Neural progenitor cell (in vitro differentiated cells): Measurements from ENCODE around the gene PLIN5. TPM values are rescaled to one million over a fixed set of nuclear protein-coding genes. Genes with fewer than 3 reads are reported as not detected.
A peak's percentile ranks its signal among the peaks of the same experiment; 100 is the strongest.

Source experiments
- DNase-seq: peaks from one replicate; pipeline ENCODE4 v3.0.0-alpha.2; 2016; ENCODE audit warnings: low spot score
- H2AFZ ChIP-seq: fragments of 200-600 bp; sonication (generic); replicated peaks from 2 replicates; pipeline ENCODE4 v1.6.1; 2016; ENCODE audit warnings: antibody characterized with exemption
- H3F3A ChIP-seq: fragments of 200-600 bp; sonication (generic); 2 replicates; pipeline ENCODE4 v1.6.1; 2016; ENCODE audit warnings: antibody characterized with exemption, low read depth
- H3K27ac ChIP-seq: fragments of 200-600 bp; sonication (generic); 2 replicates; pipeline ENCODE4 v1.5.1; 2016; ENCODE audit warnings: mild to moderate bottlenecking
- H3K27me3 ChIP-seq: fragments of 200-600 bp; sonication (generic); 2 replicates; pipeline ENCODE4 v1.6.1; 2016; ENCODE audit warnings: mild to moderate bottlenecking, moderate library complexity
- H3K36me3 ChIP-seq: fragments of 200-600 bp; sonication (generic); 2 replicates; pipeline ENCODE4 v1.5.1; 2016
- H3K4me1 ChIP-seq: fragments of 200-600 bp; sonication (generic); 2 replicates; pipeline ENCODE4 v1.6.1; 2016; ENCODE audit warnings: mixed run types
- H3K4me2 ChIP-seq: fragments of 200-600 bp; sonication (generic); 2 replicates; pipeline ENCODE4 v1.6.1; 2016
- H3K4me3 ChIP-seq: fragments of 200-600 bp; sonication (generic); 2 replicates; pipeline ENCODE4 v1.5.1; 2016
- H3K79me2 ChIP-seq: fragments of 200-600 bp; sonication (generic); 2 replicates; pipeline ENCODE4 v1.6.1; 2016; ENCODE audit warnings: low read depth
- H3K9ac ChIP-seq: fragments of 200-600 bp; sonication (generic); 2 replicates; pipeline ENCODE4 v1.6.1; 2016
- H3K9me3 ChIP-seq: fragments of 200-600 bp; sonication (generic); 2 replicates; pipeline ENCODE4 v1.5.1; 2016; ENCODE audit warnings: low read depth
- H4K20me1 ChIP-seq: fragments of 200-600 bp; sonication (generic); 2 replicates; pipeline ENCODE4 v1.6.1; 2016; ENCODE audit warnings: low read depth
- H3K27ac Mint-ChIP-seq: 3 replicates; pipeline ENCODE4 v1.8.0; 2021; ENCODE audit warnings: mixed read lengths
- H3K27me3 Mint-ChIP-seq: 2 replicates; pipeline ENCODE4 v1.8.0; 2022; ENCODE audit warnings: low read depth, mild to moderate bottlenecking, inconsistent platforms, moderate library complexity, mixed read lengths; ENCODE audit not compliant: insufficient read depth
- H3K36me3 Mint-ChIP-seq: 3 replicates; pipeline ENCODE4 v1.8.0; 2021; ENCODE audit warnings: mixed read lengths
- H3K4me1 Mint-ChIP-seq: 3 replicates; pipeline ENCODE4 v1.8.0; 2021; ENCODE audit warnings: mixed read lengths
- H3K4me3 Mint-ChIP-seq: 3 replicates; pipeline ENCODE4 v1.8.0; 2021; ENCODE audit warnings: mild to moderate bottlenecking, moderate library complexity, mixed read lengths
- H3K9me3 Mint-ChIP-seq: 3 replicates; pipeline ENCODE4 v1.8.0; 2020; ENCODE audit warnings: mixed read lengths
- EZH2 ChIP-seq: fragments of 200-600 bp; sonication (generic); IDR thresholded peaks from 2 replicates; pipeline ENCODE4 v1.6.1; 2017; ENCODE audit warnings: antibody characterized with exemption, mild to moderate bottlenecking, moderate library complexity
- EZH2phosphoT487 ChIP-seq: fragments of 200-600 bp; sonication (generic); IDR thresholded peaks from 2 replicates; pipeline ENCODE4 v1.6.1; 2017; ENCODE audit warnings: antibody characterized with exemption
- total RNA-seq: library from RNA; depleted of rRNA; stranded (reverse); fragments of >200 nt; gene quantifications from 2 replicates; pipeline ENCODE4 v1.2.3, GENCODE V29; 2015; ENCODE audit warnings: low replicate concordance
- TF ChIP-seq, protein P1 (sequence below): fragments of 200-600 bp; sonication (generic); IDR thresholded peaks from 2 replicates; pipeline ENCODE4 v1.5.1; 2017; ENCODE audit warnings: antibody characterized with exemption, mild to moderate bottlenecking

PLIN5 gene, protein sequence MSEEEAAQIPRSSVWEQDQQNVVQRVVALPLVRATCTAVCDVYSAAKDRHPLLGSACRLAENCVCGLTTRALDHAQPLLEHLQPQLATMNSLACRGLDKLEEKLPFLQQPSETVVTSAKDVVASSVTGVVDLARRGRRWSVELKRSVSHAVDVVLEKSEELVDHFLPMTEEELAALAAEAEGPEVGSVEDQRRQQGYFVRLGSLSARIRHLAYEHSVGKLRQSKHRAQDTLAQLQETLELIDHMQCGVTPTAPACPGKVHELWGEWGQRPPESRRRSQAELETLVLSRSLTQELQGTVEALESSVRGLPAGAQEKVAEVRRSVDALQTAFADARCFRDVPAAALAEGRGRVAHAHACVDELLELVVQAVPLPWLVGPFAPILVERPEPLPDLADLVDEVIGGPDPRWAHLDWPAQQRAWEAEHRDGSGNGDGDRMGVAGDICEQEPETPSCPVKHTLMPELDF
- 1.2 and 5.1 TPM in 2 replicates for total RNA-seq

DNA sequence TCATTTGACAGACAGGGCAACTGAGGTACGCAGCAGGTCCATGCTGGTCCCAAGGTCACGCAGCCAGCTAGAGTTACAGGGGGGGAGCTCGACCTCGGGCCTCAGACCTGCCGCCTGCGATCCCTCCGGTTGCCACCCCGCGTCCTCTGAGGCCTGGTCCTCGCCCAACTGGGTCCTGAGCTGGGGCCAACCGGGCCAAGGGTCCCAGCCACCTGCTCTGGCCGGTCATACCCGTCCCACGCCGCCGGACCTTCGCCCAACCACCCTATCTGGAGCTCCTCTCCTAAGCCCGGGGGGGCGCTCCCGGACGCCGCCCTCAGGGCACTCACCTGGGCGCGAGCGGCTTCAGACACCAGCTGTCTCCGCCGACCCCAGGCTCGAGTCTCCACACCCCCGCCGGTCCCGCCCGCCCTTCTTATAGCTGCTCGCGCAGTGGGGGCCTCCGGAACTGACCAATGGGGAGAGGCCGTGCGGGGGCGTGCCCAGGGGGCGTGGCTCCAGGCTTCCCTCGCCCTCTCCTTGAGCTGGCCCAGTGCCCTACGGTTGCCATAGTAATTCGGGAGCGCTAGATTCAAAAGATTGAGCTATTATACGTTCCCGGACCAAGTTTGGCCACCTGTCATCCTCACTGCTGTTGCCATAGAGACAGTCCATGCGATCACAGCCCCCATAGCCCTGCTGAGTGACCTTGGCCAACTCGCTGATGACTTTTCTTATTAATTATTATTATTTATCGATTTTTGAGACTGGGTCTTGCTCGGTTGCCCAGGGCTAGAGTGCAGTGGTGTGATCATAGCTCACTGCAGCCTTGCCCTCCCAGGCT is at the start of gene PLIN5:
TSS of gene PLIN5 (minus strand) at position 389 of the 823 bp plus-strand sequence. CDS start 1,150 bp downstream, outside the sequence.
- no peak within 1 kb of the TSS for H3K27ac ChIP-seq
- no peaks in the 10 kb centered on the region for H3F3A ChIP-seq
- no peaks in the 10 kb centered on the region for H3K79me2 ChIP-seq
- TF ChIP-seq, protein P1, sequence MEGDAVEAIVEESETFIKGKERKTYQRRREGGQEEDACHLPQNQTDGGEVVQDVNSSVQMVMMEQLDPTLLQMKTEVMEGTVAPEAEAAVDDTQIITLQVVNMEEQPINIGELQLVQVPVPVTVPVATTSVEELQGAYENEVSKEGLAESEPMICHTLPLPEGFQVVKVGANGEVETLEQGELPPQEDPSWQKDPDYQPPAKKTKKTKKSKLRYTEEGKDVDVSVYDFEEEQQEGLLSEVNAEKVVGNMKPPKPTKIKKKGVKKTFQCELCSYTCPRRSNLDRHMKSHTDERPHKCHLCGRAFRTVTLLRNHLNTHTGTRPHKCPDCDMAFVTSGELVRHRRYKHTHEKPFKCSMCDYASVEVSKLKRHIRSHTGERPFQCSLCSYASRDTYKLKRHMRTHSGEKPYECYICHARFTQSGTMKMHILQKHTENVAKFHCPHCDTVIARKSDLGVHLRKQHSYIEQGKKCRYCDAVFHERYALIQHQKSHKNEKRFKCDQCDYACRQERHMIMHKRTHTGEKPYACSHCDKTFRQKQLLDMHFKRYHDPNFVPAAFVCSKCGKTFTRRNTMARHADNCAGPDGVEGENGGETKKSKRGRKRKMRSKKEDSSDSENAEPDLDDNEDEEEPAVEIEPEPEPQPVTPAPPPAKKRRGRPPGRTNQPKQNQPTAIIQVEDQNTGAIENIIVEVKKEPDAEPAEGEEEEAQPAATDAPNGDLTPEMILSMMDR: peak; percentile 9
- TF ChIP-seq EZH2 (no peak), EZH2phosphoT487 (no peak)
- H3K4me2 ChIP-seq: peak within 1 kb of the TSS; percentile 79
- no peak within 1 kb of the TSS for H2AFZ ChIP-seq
- Mint-ChIP-seq H3K4me1 (peaks cover 15% of the 10 kb centered on the region), H3K9me3 (no peaks in the 10 kb centered on the region), H3K27me3 (peaks cover 11% of the 10 kb centered on the region), H3K27ac (peak within 1 kb of the TSS; percentile 32), H3K36me3 (no peaks in the 10 kb centered on the region), H3K4me3 (peak within 1 kb of the TSS; percentile 76)
- peak within 1 kb of the TSS; percentile 44 for H3K4me3 ChIP-seq
- DNase-seq: peak; percentile 95
- peaks cover 6% of the 10 kb centered on the region for H4K20me1 ChIP-seq
- H3K9me3 ChIP-seq: no peaks in the 10 kb centered on the region
- peaks cover 7% of the 10 kb centered on the region for H3K4me1 ChIP-seq
- H3K36me3 ChIP-seq: no peaks in the 10 kb centered on the region
- no peak within 1 kb of the TSS for H3K9ac ChIP-seq
- peaks cover 38% of the 10 kb centered on the region for H3K27me3 ChIP-seq

DNA sequence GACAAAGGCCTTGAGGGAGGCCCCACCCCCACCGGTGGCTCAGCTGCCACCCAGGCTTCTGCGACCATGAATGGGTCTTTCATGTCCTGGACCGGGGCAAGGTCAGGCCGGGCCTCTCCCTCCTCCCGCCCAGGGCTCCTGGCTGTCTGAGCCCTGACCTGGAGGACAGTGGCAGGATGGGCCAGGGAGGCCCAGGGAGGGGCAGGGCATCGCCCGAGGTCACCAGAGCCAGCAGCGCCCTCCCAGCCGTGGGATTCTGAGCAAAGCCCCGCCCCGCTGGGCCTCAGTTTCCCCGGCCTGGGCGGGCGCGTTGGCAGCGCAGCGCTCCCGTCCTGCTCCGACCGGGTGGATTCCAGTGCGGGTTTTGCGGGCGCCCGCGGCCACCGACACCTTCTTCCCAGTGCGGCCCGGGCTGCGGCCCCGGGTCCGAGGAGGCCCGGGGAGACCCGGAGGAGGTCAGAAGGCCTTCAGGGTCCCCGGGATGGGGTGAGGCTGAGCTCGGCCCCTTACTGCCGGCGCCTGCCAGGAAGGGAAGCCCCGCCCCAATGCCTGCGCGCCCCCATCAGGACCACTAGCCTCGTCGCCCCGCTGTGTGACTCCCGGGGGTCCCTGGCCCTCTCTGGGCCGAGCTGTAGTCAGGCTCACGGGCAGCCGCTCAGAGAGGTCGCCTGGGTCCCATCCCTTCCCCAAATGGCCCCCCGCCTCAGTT is 49.1 kb upstream of the PLIN5 start:
- no peaks in the 10 kb centered on the region for H3K36me3 ChIP-seq
- no peak overlapping the region for H3K27ac ChIP-seq
- Mint-ChIP-seq H3K4me3 (peak overlapping the region; percentile 85), H3K4me1 (peaks cover 35% of the 10 kb centered on the region), H3K27ac (no peak overlapping the region), H3K27me3 (peaks cover 18% of the 10 kb centered on the region), H3K9me3 (no peaks in the 10 kb centered on the region), H3K36me3 (no peaks in the 10 kb centered on the region)
- peaks cover 12% of the 10 kb centered on the region for H4K20me1 ChIP-seq
- H3K9ac ChIP-seq: no peak overlapping the region
- TF ChIP-seq, protein P1: no peak
- peak; percentile 12 for TF ChIP-seq EZH2phosphoT487
- TF ChIP-seq EZH2: no peak
- H3K79me2 ChIP-seq: peaks cover 22% of the 10 kb centered on the region
- no peaks in the 10 kb centered on the region for H3K9me3 ChIP-seq
- H3K4me1 ChIP-seq: peaks cover 12% of the 10 kb centered on the region
- H3K4me3 ChIP-seq: peak overlapping the region; percentile 79
- H2AFZ ChIP-seq: peak overlapping the region; percentile 74
- peak; percentile 78 for DNase-seq
- peak overlapping the region; percentile 90 for H3K4me2 ChIP-seq
- H3K27me3 ChIP-seq: peaks cover 14% of the 10 kb centered on the region
- peaks cover 72% of the 10 kb centered on the region for H3F3A ChIP-seq

DNA sequence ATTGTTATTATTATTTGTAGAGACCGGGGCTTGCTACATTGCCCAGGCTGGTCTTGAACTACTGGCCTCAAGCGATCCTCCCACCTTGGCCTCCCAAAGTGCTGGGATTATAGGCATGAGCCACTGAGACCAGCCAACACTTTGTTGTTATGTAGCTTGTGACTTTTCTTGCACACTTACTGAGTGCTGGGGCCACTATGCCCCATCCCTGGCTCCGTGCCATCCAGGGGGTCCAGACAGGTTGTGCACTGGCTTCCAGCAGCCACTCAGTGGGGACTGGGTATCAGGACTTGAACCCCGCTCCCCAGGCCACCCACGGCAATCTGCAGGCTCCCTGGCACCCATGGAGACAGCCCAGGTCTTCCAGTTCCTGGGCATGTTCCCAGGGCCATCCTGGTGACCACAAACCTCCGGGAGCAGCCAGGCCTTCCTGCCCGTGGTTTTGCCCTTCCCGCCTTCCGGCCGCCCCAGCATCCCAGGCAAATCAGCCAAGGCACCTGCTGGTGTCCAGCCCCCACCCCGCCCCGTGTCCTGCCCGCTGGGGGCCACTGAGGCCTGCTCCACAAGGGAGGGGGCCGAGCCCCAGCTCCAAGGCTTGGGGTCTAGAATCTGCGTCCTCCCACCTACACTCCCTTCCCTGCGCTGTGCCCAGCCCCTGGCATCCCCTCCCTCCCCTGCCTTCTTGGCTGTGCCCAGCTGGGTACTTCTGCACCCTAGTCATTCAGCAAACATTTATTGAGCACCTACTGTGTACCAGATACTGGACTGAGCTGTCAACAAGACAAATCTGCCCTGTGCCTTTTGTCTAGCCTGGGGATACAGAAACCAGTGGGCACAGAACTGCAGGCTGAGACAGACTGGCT is 48.2 kb upstream of the PLIN5 start:
- Mint-ChIP-seq H3K27ac (no peak overlapping the region), H3K27me3 (peaks cover 24% of the 10 kb centered on the region), H3K36me3 (no peaks in the 10 kb centered on the region), H3K9me3 (no peaks in the 10 kb centered on the region), H3K4me3 (peak overlapping the region; percentile 80), H3K4me1 (peaks cover 34% of the 10 kb centered on the region)
- peaks cover 74% of the 10 kb centered on the region for H3F3A ChIP-seq
- no peak overlapping the region for H2AFZ ChIP-seq
- no peaks in the 10 kb centered on the region for H3K9me3 ChIP-seq
- H3K4me1 ChIP-seq: peaks cover 12% of the 10 kb centered on the region
- no peak overlapping the region for H3K27ac ChIP-seq
- TF ChIP-seq EZH2phosphoT487 (no peak), EZH2 (no peak)
- TF ChIP-seq, protein P1: no peak
- peaks cover 21% of the 10 kb centered on the region for H4K20me1 ChIP-seq
- H3K36me3 ChIP-seq: no peaks in the 10 kb centered on the region
- DNase-seq: no peak
- H3K4me2 ChIP-seq: no peak overlapping the region
- peaks cover 14% of the 10 kb centered on the region for H3K27me3 ChIP-seq
- H3K4me3 ChIP-seq: no peak overlapping the region
- H3K9ac ChIP-seq: no peak overlapping the region
- peaks cover 29% of the 10 kb centered on the region for H3K79me2 ChIP-seq
